Effector CD8-positive, alpha-beta T cell (primary cell): Measurements from ENCODE around the gene ADAMTS5.

Experiments
- DNase-seq: peaks from one replicate; lab custom pipeline; 2025; lab: John Stamatoyannopoulos, UW

The ADAMTS5 gene

GRCh38 chr21:26888256-26888655 is 78.6 kb downstream of the ADAMTS5 start:
- DNase-seq, result no peak

- no peak for DNase-seq
Measured at GRCh38 chr21:26887251-26887650, 79.6 kb downstream of the ADAMTS5 start.

GRCh38 chr21:26884436-26884835 is 82.5 kb downstream of the ADAMTS5 start:
- DNase-seq, result no peak

GRCh38 chr21:26883768-26884167 is 83.1 kb downstream of the ADAMTS5 start:
- DNase-seq, result no peak

GRCh38 chr21:26881504-26882228 is 85.2 kb downstream of the ADAMTS5 start:
- DNase-seq, result no peak

- DNase-seq, result no peak
Measured at GRCh38 chr21:26877018-26877417, 89.9 kb downstream of the ADAMTS5 start.

- DNase-seq, result no peak
Measured at GRCh38 chr21:26874347-26874746, 92.5 kb downstream of the ADAMTS5 start.
